Stimulated activated CD4-positive, alpha-beta T cell treated with anti-CD3 and anti-CD28 coated beads, Interleukin-15, amount 100 ng/mL, for 24 hours (primary cell): ENCODE results near the gene PTPRE.

Experiments
- DNase-seq: peaks from one replicate; pipeline ENCODE4 v3.0.0-alpha.2; 2020

PTPRE gene

GRCh38 chr10:128103229-128103714 is 196.4 kb downstream of the PTPRE start:
- no peak for DNase-seq

- no peak for DNase-seq
These were observed 198.5 kb downstream of the PTPRE start for GRCh38 chr10:128105383-128105782.

DNA sequence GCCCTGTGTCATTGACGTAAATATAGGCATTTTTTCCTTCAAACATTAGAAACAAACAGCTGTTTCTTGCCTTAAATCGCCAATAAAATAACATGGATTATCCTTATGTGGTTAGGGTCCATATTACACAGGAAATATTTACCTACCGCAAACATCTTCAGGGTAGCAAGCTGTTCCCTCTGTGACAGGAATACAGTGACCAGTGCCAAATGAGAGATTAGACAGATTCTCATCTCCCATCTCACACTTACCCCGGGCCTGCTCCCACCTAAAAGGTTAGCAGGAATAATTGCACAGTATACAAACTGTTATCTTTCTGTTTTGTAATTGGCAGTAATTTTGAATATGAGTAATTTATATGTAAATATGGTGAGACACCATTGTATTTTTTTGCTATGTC is 202.8 kb downstream of the PTPRE start:
- DNase-seq: no peak

GRCh38 chr10:128110339-128110738 is 203.4 kb downstream of the PTPRE start:
- DNase-seq: no peak

DNA sequence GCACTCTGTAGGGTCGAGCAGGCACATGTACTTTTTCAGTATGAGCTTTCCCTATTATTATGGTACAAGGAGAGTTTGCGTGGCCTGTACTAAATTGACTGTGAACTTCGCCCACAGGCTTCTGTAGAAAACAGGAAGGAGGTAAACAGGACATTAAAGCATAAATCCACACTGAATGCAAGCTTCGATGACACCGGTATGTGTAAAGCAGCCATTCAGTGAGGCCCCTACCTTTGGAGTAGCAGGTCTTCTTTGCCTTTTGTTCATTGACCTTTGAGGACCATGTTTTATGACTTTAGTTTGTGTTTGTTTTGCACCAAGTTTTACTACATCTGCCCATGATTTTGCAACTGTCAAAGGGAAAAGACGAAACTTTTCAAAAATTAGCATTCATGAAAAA is 204.8 kb downstream of the PTPRE start:
- no peak for DNase-seq

DNA sequence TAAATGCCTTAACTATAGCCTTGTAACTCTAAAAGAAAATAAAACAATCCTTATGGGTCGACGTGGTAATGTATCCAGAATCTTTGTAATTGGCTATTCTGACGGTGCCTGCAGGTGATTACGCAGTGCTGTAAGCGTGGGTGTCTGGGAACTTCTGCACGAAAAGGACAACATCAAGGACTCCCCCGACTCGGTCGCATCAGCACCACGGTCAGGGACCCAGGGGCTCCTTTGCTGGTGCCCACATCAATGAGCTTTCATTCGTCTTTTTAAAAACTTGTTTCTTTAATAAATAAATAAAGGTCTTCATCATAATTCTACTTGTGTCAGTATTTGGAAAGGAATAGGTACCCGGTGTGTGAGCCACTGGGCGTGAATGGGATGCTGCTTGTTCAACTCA is 206.1 kb downstream of the PTPRE start:
- DNase-seq: no peak

DNA sequence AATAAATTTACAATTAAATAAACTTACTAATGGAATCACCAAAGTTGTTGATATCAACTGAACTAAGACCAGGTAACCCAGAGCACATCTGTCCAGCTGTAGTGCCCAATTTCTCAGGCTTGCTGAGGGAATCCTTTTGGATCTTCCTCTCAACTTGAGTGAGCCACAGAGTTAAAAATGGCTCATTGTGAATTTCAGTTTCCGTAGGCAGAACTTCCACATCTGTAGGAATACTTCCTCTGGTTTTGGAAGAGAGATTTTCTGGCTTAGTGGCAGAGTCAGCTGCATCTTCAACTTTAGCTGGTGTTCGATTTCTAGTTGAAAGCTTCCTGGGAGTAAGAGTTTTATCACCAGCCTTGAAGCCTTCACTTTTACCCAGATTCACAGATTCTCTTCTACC is 208.0 kb downstream of the PTPRE start:
- no peak for DNase-seq

GRCh38 chr10:128115356-128115755 is 208.5 kb downstream of the PTPRE start:
- DNase-seq: no peak

DNA sequence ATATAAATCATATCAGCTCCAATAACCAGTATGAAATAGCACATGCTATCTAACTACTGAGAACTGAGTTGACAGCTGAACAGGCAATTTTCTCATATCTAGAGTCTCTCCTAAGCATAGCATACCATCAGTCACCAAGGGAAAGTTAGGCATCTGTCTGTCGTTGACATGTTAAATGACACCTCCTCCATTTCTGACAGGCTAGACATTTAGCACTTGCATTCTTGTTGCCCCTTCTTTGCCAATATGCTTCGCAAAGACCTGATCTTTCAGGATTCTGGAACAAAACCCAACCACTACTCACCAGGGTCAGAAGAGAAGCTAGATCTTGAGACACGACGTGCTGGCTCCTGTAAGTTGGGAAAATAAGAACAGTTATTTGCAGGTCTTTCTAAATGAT is 209.3 kb downstream of the PTPRE start:
- no peak for DNase-seq

- no peak for DNase-seq
These were observed 210.1 kb downstream of the PTPRE start for GRCh38 chr10:128116851-128117615.

DNA sequence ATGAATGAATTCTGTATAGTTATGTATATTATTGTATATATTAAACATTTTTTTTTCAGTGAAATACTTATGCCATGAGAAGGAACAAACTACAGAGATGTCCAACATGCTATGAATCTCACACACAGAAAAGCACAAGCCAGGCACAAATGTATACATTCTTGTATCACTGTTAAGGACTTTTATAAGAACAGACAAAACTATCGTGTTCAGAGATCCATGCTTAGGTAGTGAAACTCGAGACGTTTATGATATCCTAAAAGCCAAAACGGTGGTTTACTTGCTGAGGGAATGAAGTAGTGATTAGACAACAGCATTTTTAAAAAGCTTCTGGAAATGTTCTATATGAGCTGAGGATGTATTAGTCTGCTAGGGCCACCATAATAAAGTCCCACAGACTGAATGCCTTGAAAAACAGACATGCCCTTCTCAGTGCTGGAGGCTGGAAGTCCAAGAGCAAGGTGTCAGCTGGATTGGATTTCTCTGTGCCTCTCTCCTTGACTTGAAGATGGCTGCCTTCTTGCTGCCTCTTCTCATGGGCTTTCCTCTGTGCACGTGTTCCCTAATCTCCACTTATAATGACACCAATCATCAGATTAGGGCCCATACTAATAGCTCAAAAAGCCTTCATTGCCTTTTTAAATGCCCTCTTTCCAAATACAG is 215.0 kb downstream of the PTPRE start:
- DNase-seq: no peak

- no peak for DNase-seq
These were observed 216.0 kb downstream of the PTPRE start for GRCh38 chr10:128122931-128123330.

- no peak for DNase-seq
These were observed 216.9 kb downstream of the PTPRE start for GRCh38 chr10:128123846-128124245.

DNA sequence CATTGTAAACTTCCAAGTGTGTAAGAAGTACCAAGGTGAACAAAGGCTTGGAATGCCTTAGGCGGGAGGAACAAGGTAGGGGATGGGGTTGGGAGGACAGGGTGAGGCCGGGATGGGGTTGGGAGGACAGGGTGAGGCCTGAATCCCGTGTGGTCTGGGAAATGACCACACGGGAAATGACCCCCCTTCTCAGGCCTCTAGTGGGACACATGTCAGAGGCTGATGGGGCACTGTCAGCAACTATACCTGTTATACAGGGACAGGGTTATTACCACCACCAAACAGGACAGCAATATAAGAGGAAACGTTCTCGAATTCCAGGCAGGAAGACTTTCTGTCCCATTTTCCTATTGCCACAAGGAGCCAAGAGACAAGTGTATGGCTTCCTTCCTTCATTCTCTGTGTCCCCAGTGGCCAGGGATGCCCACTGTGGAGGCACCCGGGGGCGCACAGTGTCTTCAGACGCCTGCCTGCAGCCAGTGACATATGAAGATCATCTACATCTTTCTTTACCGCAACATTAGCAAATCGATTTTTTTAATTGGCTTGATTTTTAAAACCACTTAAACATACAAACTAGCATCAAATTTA is 218.0 kb downstream of the PTPRE start:
- DNase-seq: no peak

DNA sequence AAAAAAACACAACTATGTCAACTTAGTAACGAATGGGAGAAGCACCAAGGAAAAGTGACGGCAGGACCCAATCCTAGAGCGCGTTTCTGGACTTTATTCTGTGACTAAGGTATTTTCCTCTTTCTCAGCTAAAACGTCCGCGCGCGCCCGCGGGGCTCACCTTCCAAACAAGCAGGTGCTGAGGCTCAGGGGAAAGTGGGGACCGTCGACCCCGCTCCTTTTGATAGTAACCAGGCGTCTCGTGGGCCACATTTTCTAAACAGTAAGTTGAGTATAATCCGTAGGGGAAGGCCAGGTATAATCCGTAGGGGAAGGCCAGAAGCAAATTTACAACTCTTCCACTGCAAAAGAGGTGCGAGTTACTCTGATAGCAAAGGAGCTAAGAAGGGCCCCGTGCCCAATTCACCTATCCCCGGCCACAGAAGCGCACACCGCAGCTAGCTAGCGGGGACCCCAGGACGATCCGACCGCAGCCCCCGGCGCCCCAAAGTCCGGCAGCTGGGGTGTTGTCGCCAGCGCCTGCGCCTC is 218.6 kb downstream of the PTPRE start:
- DNase-seq: peak; percentile 58

GRCh38 chr10:128125944-128126764 is 219.3 kb downstream of the PTPRE start, which contains the start of gene MKI67:
MKI67 (minus strand) TSS chr10:128126423; CDS start chr10:128125667, 756 bp downstream.
- peak; percentile 94 for DNase-seq

- no peak for DNase-seq
These were observed 221.7 kb downstream of the PTPRE start for GRCh38 chr10:128128582-128128981.

GRCh38 chr10:128130051-128130450 is 223.1 kb downstream of the PTPRE start:
- DNase-seq: no peak
